Panc1 (cell line): Measurements from ENCODE around the gene CYSRT1. TPM values are rescaled to one million over a fixed set of nuclear protein-coding genes. Genes with fewer than 3 reads are reported as not detected.

ENCODE experiments used
- ATAC-seq: fragments of 200-7000 bp; cut with Tn5 transposase; 2 replicates; pipeline ENCODE4 v1.9.1; 2020; ENCODE audit warnings: mild to moderate bottlenecking, moderate library complexity
- BruUV-seq: library from RNA; stranded (reverse); fragments of 400-500 nt; replicated peaks from 2 replicates; lab custom pipeline; 2021; lab: Mats Ljungman, UMichigan
- CTCF ChIA-PET: fragments of 300-600 bp; sonication (Branson Sonifier 250); formaldehyde crosslinking; loops from one replicate; lab custom pipeline; 2022; ENCODE audit warnings: antibody characterized with exemption; lab: Charles Lee
- POLR2A ChIA-PET: fragments of 300-600 bp; sonication (Branson Sonifier 250); formaldehyde crosslinking; loops from one replicate; lab custom pipeline; 2022; ENCODE audit warnings: antibody characterized with exemption; lab: Charles Lee
- DNase-seq: peaks from one replicate; pipeline ENCODE4 v3.0.0-alpha.2; 2010; ENCODE audit warnings: low read depth, low spot score
- H3K27ac ChIP-seq: 2 replicates; pipeline ENCODE4 v1.5.1; 2011; ENCODE audit warnings: mild to moderate bottlenecking, low read length, inconsistent platforms
- H3K27me3 ChIP-seq: fragments of 200-500 bp; sonication (Bioruptor generic); 2 replicates; pipeline ENCODE4 v1.6.0; 2014; ENCODE audit warnings: low read length, inconsistent platforms; ENCODE audit not compliant: control insufficient read depth, insufficient read depth
- H3K36me3 ChIP-seq: fragments of 200-500 bp; sonication (Bioruptor generic); 2 replicates; pipeline ENCODE4 v1.5.1; 2014; ENCODE audit warnings: inconsistent platforms, mild to moderate bottlenecking, low read length, moderate library complexity; ENCODE audit not compliant: control insufficient read depth, insufficient read depth
- H3K4me1 ChIP-seq: 2 replicates; pipeline ENCODE4 v1.5.1; 2011; ENCODE audit warnings: inconsistent platforms, mild to moderate bottlenecking, low read length, moderate library complexity; ENCODE audit not compliant: control insufficient read depth, insufficient read depth
- H3K4me3 ChIP-seq, 2 experiments: 2 replicates each; pipeline ENCODE4 v1.5.1; 2011 to 2012; ENCODE audit warnings: low read depth in 2 of 2, low read length in 2 of 2, mild to moderate bottlenecking in 2 of 2, inconsistent platforms in 1 of 2, moderate library complexity in 1 of 2
- H3K9me3 ChIP-seq: fragments of 200-500 bp; sonication (Bioruptor generic); 2 replicates; pipeline ENCODE4 v1.5.1; 2014; ENCODE audit warnings: low read depth, mild to moderate bottlenecking, inconsistent platforms, low read length, moderate library complexity; ENCODE audit not compliant: control insufficient read depth, insufficient read depth
- POLR2AphosphoS5 ChIP-seq: IDR thresholded peaks from 2 replicates; pipeline ENCODE4 v1.6.1; 2012; ENCODE audit warnings: mild to moderate bottlenecking, low read depth, low read length, moderate library complexity
- SIN3A ChIP-seq: IDR thresholded peaks from 2 replicates; pipeline ENCODE4 v1.6.1; 2012; ENCODE audit warnings: low read depth, mild to moderate bottlenecking, low read length, moderate library complexity, borderline replicate concordance; ENCODE audit not compliant: insufficient read depth
- TCF7L2 ChIP-seq: IDR thresholded peaks from 2 replicates; pipeline ENCODE4 v1.6.1; 2011; ENCODE audit warnings: mild to moderate bottlenecking, low read depth, low read length, inconsistent platforms
- in situ Hi-C: cut with HindIII; loops from 2 replicates; pipeline ENCODE4 v1.10.0; 2016; ENCODE audit warnings: low sequenced_read_pairs, low pct_unique_long_range_greater_than_20kb
- intact Hi-C: fragments of 100-400 bp; cut with micrococcal nuclease; formaldehyde crosslinking; loops from one replicate; pipeline ENCODE4 v1.10.0; 2022; ENCODE audit not compliant: unreplicated experiment
- total RNA-seq: library from RNA; stranded (reverse); gene quantifications from one replicate; pipeline ENCODE4 v1.2.1, GENCODE V29; 2021; ENCODE audit not compliant: unreplicated experiment
- TF ChIP-seq, protein P1 (sequence below), 2 experiments: IDR thresholded peaks; 2 replicates each; pipeline ENCODE4 v1.6.1; 2011 to 2012; ENCODE audit warnings: low read depth in 2 of 2, control low read depth in 1 of 2, low read length in 1 of 2, mild to moderate bottlenecking in 1 of 2, moderate library complexity in 1 of 2; ENCODE audit not compliant: insufficient read depth in 1 of 2
- TF ChIP-seq, protein P2 (sequence below): fragments of 450-650 bp; IDR thresholded peaks from 2 replicates; pipeline ENCODE4 v1.5.1; 2017; ENCODE audit warnings: mild to moderate bottlenecking

The CYSRT1 gene
- total RNA-seq, 1 experiment from 2014 or later = 0.67 TPM

DNA sequence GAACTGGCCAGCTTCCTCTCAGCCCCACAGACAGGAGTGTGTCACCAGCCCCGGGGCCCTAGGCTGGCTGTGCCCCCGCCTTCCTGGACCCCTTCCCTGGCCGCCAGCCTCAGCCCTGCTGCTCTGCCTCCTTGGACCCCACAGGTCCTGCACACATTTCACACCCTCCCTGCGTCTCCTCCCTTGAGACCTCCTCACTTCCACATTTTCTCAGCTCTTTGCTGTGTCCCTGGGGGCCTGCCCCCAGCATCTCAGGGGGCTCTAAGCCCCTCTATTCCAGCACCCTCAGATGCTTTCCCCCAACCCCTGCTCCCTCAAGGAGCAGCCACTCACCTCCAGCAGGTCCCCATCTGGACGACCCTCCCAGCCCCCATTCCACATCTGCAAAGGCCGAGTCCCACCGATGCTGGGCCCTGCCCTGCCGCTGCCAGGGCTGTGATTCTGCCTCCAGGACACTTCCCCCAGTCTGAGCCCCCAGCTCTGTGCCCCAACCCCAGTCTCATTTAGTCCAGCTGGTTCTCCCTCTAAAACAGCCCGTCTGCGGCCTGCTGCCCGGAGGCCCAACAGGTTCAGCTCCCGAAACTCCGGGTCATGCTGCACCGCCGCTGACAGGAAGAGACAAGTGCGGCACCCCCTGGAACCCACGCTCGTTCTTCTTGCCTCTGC lies 9.9 kb downstream of the CYSRT1 start:
- in situ Hi-C loops (no loop called here), intact Hi-C loops (no loop called here)
- ChIA-PET POLR2A (no interaction called here), CTCF (no interaction called here)
- BruUV-seq = no TSS peak
- H3K27me3 ChIP-seq = no peaks in the 10 kb centered on the region
- H3K4me1 ChIP-seq = peaks cover 26% of the 10 kb centered on the region
- no peaks in the 10 kb centered on the region for H3K9me3 ChIP-seq
- H3K36me3 ChIP-seq = no peaks in the 10 kb centered on the region
- no peak for ATAC-seq
- TF ChIP-seq TCF7L2 = no peak
- TF ChIP-seq, protein P1, sequence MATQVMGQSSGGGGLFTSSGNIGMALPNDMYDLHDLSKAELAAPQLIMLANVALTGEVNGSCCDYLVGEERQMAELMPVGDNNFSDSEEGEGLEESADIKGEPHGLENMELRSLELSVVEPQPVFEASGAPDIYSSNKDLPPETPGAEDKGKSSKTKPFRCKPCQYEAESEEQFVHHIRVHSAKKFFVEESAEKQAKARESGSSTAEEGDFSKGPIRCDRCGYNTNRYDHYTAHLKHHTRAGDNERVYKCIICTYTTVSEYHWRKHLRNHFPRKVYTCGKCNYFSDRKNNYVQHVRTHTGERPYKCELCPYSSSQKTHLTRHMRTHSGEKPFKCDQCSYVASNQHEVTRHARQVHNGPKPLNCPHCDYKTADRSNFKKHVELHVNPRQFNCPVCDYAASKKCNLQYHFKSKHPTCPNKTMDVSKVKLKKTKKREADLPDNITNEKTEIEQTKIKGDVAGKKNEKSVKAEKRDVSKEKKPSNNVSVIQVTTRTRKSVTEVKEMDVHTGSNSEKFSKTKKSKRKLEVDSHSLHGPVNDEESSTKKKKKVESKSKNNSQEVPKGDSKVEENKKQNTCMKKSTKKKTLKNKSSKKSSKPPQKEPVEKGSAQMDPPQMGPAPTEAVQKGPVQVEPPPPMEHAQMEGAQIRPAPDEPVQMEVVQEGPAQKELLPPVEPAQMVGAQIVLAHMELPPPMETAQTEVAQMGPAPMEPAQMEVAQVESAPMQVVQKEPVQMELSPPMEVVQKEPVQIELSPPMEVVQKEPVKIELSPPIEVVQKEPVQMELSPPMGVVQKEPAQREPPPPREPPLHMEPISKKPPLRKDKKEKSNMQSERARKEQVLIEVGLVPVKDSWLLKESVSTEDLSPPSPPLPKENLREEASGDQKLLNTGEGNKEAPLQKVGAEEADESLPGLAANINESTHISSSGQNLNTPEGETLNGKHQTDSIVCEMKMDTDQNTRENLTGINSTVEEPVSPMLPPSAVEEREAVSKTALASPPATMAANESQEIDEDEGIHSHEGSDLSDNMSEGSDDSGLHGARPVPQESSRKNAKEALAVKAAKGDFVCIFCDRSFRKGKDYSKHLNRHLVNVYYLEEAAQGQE (IDR thresholded peaks at IDR 0.05; ENCODE audit: insufficient read depth in 1 of 2, low read depth in 2 of 2, low read length in 1 of 2) = no peak
- no peak for TF ChIP-seq SIN3A
- TF ChIP-seq, protein P2, sequence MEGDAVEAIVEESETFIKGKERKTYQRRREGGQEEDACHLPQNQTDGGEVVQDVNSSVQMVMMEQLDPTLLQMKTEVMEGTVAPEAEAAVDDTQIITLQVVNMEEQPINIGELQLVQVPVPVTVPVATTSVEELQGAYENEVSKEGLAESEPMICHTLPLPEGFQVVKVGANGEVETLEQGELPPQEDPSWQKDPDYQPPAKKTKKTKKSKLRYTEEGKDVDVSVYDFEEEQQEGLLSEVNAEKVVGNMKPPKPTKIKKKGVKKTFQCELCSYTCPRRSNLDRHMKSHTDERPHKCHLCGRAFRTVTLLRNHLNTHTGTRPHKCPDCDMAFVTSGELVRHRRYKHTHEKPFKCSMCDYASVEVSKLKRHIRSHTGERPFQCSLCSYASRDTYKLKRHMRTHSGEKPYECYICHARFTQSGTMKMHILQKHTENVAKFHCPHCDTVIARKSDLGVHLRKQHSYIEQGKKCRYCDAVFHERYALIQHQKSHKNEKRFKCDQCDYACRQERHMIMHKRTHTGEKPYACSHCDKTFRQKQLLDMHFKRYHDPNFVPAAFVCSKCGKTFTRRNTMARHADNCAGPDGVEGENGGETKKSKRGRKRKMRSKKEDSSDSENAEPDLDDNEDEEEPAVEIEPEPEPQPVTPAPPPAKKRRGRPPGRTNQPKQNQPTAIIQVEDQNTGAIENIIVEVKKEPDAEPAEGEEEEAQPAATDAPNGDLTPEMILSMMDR = no peak
- TF ChIP-seq POLR2AphosphoS5 = no peak
- H3K27ac ChIP-seq = no peak overlapping the region
- no peak for DNase-seq
- H3K4me3 ChIP-seq = no peak overlapping the region

DNA sequence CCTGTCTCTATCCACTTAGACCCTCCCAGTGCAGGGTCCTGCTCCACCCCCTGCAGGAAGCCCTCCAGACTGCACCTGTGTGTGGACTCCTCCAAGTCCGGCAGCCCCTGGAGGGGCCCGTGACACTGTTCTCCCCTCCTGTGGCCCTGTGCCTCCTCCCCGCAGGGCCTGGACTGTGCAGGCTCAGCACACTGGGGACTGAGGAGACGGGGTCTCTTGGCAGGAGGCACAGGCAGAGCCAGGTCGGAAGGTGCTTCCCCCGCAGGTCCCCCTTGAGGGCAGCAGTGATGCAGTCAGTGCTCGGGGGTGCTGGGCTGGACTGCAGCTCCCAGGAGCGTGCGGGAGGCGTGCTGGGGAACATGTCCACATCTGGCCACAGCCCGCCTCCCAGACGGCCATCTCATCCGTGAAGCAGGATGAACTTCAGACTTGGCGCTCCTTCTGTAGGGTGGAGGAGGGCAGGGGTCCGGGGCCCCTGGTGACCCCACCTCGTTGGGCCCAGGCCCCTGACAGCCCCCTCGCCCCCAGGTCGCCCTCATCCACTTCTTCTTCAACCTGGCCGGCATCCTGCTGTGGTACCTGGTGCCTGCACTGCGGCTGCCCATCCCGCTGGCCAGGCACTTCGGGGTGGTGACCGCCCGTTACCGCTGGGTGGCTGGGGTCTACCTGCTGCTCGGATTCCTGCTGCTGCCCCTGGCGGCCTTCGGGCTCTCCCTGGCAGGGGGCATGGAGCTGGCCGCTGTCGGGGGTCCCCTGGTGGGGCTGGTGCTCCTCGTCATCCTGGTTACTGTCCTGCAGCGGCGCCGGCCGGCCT lies 10.7 kb downstream of the CYSRT1 start:
- no peaks in the 10 kb centered on the region; the same call in 1 of the 2 replicates for H3K36me3 ChIP-seq
- H3K27ac ChIP-seq = no peak overlapping the region
- TF ChIP-seq, protein P1 (IDR thresholded peaks at IDR 0.05; ENCODE audit: insufficient read depth in 1 of 2, low read depth in 2 of 2, low read length in 1 of 2) = no peak
- TF ChIP-seq SIN3A = no peak
- TF ChIP-seq TCF7L2 = no peak
- TF ChIP-seq POLR2AphosphoS5 = no peak
- TF ChIP-seq, protein P2 = no peak
- BruUV-seq = no TSS peak
- H3K9me3 ChIP-seq = no peaks in the 10 kb centered on the region
- no peaks in the 10 kb centered on the region for H3K27me3 ChIP-seq
- intact Hi-C loops = no loop called here
- ChIA-PET POLR2A (no interaction called here), CTCF (interaction anchor here (0.6 to 1.0 kb wide), 3 partner anchors 9 to 120 kb away, joined by 3 read pairs; no protein-coding TSS in a partner anchor)
- in situ Hi-C loops = no loop called here
- H3K4me1 ChIP-seq = peaks cover 26% of the 10 kb centered on the region
- DNase-seq (no peak), ATAC-seq (no peak)
- H3K4me3 ChIP-seq = no peak overlapping the region
